GM21367 (cell line): ENCODE results near the gene BTNL8.
A peak's percentile ranks its signal among the peaks of the same experiment; 100 is the strongest.

Experiments used
- ATAC-seq: cut with Tn5 transposase; IDR thresholded peaks from one replicate; pipeline ENCODE4 v1.9.1; 2021; ENCODE audit not compliant: unreplicated experiment

The BTNL8 gene

DNA sequence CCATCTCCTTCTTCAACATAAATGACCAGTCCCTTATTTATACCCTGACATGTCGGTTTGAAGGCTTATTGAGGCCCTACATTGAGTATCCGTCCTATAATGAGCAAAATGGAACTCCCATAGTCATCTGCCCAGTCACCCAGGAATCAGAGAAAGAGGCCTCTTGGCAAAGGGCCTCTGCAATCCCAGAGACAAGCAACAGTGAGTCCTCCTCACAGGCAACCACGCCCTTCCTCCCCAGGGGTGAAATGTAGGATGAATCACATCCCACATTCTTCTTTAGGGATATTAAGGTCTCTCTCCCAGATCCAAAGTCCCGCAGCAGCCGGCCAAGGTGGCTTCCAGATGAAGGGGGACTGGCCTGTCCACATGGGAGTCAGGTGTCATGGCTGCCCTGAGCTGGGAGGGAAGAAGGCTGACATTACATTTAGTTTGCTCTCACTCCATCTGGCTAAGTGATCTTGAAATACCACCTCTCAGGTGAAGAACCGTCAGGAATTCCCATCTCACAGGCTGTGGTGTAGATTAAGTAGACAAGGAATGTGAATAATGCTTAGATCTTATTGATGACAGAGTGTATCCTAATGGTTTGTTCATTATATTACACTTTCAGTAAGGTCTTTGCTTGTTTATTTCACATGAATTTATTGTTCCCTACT, 51.5 kb downstream of the BTNL8 start:
- no peak for ATAC-seq

DNA sequence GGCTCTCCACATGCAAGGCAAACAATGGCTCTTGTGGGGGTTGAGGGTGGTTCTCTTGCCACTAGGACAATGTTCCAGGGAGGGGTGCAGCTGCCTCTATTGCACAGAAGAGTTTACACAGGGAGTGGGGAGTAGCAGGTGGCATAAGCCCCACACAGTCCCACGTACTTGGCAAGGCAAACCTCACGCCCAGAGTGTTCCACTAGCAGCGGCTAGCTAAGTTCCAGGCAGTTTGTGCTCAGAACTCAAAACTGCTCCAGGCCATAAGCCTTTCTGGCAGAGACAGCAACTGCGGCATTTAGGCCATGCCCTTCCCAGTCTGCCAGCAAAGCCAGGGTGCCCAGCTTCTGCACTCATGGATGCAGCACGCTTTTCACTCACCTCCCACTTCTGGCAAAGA, 60.7 kb downstream of the BTNL8 start:
- no peak for ATAC-seq

DNA sequence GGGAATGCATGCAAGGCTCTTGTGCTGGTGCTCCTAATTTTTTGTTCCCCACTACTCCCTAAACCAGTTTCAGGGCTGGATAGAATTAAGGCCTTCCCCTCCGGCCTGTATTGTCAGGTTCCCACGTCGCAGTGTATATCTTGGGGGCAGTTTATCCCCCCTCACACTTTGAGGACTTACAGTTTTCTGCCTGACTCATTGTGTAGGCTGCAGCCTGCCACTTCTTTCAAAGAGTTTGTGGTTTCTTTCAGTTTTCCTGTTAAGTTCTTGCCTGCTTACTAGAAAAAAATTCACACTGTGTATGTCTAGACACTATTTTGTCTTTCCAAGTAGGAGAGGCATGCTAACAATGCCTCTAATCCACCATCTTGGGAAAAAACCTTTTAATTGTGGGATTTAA, 61.2 kb downstream of the BTNL8 start:
- no peak for ATAC-seq

DNA sequence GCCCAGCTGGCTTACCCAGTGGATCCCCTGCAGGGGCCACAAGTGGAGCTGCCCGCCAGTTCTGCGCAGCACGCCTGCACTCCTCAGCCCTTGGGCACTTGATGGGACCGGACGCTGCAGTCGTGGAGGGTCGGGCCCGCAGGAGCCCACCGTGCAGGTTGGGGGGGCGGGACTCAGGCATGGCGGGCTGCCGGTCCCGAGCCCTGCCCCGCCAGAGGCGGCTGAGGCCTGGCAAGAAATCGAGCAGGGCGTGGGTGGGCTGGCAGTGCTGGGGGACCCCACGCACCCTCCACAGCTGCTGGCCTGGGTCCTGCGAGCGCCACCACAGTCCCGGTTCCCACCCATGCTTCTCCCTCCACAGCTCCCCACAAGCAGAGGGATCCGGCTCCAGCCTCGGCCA, 70.4 kb downstream of the BTNL8 start:
- ATAC-seq, result no peak

DNA sequence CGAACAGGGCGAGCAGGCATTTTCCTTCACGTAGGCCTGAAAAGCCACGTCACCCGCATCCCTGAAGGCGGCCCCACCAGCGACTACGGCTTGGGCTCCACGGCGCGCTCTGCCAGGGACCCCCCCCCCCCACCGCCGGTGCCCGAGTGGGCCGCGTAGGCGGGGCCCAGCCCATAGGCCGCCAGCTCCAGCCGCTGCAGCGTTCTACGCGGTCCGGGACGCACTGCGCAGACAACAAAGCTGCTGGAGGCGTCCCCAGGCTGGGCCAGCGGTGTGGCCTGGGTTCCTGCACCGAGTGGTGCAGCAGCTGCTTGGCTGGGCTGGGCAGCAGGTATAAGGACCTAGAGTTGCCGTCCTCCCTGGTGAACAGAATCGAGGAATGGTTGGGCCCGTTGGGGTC, 71.4 kb downstream of the BTNL8 start:
- no peak for ATAC-seq

DNA sequence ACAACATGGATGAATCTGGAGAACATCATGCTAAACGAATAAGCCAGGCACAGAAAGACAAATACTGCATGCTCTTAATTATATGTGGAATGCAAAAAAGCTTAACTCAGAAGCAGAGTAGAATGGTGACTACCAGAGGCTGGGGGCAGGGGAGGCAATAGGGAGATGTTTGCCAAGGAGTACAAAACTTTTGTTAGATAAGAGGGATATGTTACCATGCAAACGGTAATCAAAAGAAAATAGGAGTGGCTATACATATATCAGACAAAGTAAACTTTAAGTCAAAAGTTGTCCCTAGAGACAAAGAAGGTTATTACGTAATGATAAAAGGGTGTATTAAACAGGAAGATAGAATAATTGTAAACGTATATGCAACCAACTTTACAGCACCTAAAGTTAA, 71.9 kb downstream of the BTNL8 start:
- no peak for ATAC-seq

DNA sequence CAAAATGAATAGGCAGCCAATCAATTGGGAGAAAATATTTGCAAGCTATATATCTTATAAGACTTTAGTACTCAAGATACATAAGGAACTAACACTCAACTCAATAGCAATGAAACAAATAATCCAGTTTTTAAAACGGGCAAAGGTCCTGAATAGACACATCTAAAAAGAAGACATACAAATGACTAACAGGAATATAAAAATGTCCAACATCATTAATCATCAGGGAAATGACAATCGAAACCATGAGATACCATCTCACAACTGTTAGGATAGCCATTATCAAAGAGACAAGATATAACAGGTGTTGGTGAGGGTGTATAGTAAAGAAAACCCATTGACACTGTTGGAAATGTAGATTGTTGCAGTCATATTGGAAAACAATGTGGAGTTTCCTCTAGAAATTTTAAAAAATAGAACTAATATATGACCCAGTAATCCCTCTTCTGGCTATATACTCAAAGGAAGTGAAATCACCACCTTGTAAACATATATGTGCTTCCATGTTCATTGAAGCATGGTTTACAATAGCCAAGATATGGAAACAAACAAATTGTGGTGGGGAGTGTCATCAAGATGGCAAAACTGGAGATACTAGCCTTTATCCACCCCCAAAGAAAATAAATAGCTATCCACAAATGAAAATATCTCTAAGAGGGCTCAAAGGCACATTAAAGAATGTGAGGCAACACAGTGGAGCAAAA, 75.8 kb downstream of the BTNL8 start:
- no peak for ATAC-seq

DNA sequence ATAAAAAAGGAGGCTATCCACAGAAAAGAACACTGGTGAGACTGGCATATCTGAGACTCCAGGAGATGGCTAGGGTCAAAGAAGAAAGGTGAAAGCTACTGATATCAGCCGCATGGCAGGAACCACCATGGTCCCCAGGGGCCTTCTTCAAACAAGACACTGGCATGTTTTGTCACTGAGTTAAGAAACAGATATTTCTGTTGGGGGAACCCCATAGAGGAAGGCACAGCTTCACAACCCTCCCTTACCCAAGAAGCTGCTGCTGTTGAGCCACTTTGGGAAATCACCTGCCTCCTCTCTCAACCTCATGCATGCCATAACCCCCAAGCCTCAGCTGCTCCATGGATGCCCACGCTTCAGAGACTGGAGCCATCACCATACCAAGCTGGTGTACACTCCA, 76.4 kb downstream of the BTNL8 start:
- ATAC-seq, result peak; percentile 89

DNA sequence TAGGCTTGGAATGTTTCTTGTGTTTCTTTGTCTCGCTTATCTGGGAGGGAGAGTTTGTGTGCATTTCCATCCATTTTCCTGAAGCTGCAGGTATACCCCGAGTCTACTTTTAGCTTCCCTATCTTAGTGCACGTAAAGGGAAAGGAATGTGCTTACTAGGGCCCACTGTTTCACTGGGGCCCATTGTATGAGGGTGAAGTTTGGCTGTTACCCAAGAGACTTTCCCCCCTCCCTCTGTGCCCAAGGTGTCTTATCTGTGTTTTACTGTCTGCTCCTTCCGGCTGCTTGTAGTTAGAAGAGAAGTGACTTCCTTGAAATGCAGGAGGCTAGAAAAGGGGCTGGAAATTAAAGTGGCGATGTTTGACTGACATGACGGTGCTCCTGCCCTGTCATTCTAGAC, 77.6 kb downstream of the BTNL8 start:
- ATAC-seq, result no peak

DNA sequence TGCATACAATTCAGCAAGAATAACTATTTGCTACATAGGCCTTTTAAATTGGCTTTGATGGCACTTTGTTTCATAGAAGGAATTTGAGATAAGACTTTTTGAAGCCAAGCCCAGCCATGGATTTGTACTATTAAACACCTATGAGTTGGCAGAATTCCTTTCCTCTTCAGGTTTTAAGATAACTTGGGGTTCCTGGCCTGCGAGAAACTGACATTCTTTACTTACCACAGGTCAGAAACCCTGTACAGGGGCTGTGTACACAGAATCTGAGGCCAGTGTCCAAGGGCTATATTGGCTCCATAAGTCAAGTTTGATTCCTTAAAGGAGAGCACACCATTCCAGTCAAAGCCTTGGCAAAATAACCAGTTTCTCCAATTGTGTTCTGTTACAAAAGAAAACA, 78.9 kb downstream of the BTNL8 start:
- no peak for ATAC-seq

DNA sequence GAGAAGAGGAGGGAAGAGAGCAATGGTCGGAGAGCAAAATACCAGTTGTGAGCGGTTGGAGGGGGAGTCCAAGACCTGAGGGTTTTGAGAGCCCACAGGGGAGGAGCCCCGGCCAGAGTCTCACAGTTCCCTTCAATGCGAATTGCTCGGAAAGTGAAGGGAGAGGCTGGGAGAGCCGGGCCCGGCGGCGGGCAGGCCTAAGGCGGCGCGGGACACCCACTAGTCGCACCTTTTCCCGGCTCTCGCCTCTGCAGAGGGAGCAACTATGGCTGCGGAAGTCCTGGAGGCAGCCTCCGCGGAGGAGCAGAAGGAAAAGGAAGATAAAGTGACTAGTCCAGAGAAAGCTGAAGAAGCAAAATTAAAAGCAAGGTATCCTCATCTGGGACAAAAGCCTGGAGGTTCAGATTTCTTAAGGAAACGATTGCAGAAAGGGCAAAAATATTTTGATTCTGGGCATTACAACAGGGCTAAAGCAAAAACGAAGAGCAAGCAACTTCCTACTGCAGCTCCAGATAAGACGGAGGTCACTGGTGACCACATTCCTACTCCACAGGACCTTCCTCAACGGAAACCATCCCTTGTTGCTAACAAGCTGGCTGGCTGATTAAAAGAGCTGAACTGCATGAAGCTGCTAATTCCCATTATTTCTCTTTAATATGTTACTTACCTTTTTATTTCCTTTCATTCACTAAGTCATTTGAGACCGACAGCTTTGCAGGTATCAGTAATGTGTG, 83.2 kb downstream of the BTNL8 start:
- no peak for ATAC-seq

DNA sequence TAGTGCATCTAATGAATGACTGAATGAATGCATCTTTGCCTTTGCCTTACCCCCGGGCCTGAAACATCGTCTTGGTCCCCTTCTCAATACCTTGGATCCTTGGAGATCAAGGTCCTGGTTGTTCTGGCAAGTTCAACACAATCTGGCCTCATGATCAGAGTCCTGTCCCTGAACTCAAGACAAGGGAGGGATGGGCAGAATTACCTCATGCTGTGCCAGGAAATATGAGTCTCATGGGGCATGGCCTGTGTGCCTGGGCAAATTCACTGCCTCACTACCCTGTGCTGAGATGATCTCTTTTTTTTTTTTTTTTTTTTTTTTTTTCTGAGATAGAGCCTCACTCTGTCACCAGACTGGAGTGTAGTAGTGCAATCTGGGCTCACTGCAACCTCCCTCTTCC, 89.1 kb downstream of the BTNL8 start:
- no peak for ATAC-seq

DNA sequence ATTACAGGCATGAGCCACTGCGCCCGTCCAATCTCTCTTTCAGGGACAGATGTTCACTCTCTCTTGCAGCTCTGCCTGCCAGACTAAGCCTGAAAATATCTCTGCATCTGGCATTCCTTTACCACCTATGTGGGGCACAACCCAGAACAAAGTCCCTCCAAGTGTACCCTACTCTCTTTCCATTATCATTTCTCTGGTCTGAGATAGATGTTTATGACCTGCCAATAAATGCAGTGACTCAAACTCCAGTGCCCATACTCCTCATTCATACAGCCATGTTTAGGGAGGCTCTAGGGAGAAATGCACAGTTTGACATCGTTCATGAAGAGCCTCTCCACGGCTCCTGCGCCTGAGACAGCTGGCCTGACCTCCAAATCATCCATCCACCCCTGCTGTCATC, 89.6 kb downstream of the BTNL8 start, which contains the start of gene BTNL3:
BTNL3 (plus strand) TSS at position 255 of the 400 bp plus-strand sequence. CDS start 183 bp downstream, outside the sequence.
- no peak for ATAC-seq

DNA sequence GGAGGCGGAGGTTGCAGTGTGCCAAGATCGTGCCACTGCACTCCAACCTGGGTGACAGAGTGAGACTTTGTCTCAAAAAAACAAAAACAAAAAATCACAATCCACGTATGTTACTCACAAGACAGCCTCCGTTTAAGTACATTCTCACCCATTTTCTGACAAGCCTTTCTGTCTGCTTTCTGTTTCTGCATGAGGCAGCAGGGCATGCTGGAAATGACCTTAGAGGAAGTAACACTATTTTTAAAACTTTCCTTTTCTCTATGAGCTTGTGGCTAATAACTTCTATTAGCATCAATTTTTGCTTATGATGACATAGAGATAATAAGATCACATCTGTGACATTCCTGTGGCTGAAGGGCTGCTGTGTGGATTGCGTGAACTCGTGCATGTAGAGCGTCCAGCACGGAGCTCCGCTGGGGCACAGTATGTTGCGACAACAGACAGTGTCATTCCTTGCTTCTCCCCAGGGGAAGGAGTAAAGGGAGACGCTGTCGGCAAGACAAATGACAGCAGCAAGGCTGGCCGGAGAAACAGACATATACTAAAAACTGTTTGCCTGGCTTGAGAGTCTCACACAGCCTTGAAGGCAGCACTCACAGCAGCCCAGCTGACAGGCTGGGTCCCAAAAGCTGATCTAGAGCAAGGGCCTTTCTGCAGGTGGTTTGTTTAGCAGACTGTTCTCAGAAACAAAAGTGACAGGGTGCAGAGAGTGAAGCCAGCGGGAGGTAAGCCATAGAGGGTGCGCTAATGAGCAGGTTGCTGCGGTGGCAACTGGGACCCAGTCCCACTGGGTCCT, 91.3 kb downstream of the BTNL8 start:
- ATAC-seq, result no peak

DNA sequence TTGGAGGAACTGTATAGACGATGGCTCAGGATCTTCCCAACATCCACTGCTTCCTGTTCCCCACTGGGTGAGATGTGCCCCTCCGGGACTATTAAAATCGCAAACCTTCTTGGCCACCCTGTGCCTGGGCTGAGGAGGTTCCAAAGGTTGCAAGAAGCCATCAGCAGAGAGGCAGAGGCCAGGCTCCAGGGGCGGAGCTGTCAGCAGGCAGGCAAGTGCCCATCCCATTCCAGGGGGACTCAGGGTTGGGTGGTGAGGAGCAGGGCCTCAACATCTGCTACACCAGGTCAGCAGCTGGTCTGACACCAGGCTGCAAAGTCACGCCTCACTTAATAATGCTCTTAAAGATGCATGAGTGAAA, 91.9 kb downstream of the BTNL8 start:
- ATAC-seq, result no peak
